Measurements from ENCODE around the gene STRA6. TPM values are rescaled to one million over a fixed set of nuclear protein-coding genes. Genes with fewer than 3 reads are reported as not detected.

STRA6 gene
- total RNA-seq, 1 donor from 2014 or later, result 0.23 TPM

DNA sequence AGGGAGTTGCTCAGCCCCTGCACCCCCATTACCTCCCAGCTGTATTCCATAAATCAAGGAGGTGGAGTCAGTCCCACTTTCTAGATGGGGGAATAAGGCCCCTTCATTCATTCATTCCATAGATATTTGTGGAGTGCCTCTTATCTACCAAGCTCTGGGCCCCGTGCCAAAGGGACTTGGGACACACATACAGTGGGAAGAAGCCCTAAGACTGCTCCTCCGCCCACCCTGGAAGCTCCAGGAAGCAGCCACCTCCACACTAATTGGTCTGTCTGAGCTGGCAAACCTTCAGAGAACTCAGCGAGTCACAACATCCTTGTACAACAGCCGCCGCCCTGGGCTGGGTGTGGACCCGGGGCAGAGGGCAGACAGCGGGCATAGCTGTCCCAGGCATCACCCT, 6.4 kb downstream of the STRA6 start:
- Mint-ChIP-seq H3K4me1 (ENCODE audit: low read depth) (no peaks in the 10 kb centered on the region), H3K9me3 (no peaks in the 10 kb centered on the region)
- intact Hi-C loops (cut with micrococcal nuclease), result no loop called here

GRCh38 chr15:74194572-74195559, 7.7 kb downstream of the STRA6 start:
- Mint-ChIP-seq H3K9me3 (no peaks in the 10 kb centered on the region), H3K27ac (no peak overlapping the region), H3K4me3 (no peak overlapping the region), H3K27me3 (ENCODE audit: insufficient read depth) (no peaks in the 10 kb centered on the region), H3K36me3 (ENCODE audit: low read depth) (no peaks in the 10 kb centered on the region), H3K4me1 (ENCODE audit: low read depth) (no peaks in the 10 kb centered on the region)
- no peak for DNase-seq (ENCODE audit: low spot score)
- intact Hi-C loops (cut with micrococcal nuclease), result no loop called here

More for the DNA sequence above, 6.4 kb downstream of the STRA6 start:
- H3K27ac Mint-ChIP-seq, result no peak overlapping the region
- H3K27me3 Mint-ChIP-seq (ENCODE audit: insufficient read depth), result no peaks in the 10 kb centered on the region
- H3K4me3 Mint-ChIP-seq, result no peak overlapping the region
- no peak for DNase-seq (ENCODE audit: low spot score)
- no peaks in the 10 kb centered on the region for H3K36me3 Mint-ChIP-seq (ENCODE audit: low read depth)

GRCh38 chr15:74193905-74194304, 8.7 kb downstream of the STRA6 start:
- Mint-ChIP-seq H3K4me1 (ENCODE audit: low read depth) (no peaks in the 10 kb centered on the region), H3K4me3 (no peak overlapping the region), H3K36me3 (ENCODE audit: low read depth) (no peaks in the 10 kb centered on the region)

DNA sequence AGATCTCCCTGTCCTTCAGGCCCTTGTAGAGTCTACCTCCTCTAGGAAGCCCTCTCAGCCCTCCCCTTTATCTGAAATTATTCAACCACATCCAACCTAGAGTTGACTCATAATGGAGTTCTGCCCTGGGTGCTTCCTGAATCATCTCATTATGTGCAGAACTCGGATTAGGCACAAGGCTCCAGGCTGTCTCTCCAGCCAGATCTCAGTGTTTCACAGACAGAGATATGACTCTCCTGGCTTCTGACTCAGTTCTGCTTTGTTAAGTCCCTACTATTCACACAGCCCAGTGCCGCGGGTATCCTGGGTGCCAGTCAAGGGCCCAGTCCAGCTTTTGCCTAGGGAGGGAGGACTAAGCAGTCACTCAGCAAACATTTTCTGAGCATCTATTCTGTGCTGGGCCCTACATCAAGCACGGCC, 9.3 kb downstream of the STRA6 start:
- no peak overlapping the region for H3K4me3 Mint-ChIP-seq

More at GRCh38 chr15:74193905-74194304, 8.7 kb downstream of the STRA6 start:
- Mint-ChIP-seq H3K27me3 (ENCODE audit: insufficient read depth) (no peaks in the 10 kb centered on the region), H3K27ac (no peak overlapping the region), H3K9me3 (no peaks in the 10 kb centered on the region)
- DNase-seq (ENCODE audit: low spot score), result no peak
- intact Hi-C loops (cut with micrococcal nuclease), result no loop called here

GRCh38 chr15:74192751-74193150, 9.8 kb downstream of the STRA6 start:
- no peak overlapping the region for H3K27ac Mint-ChIP-seq
- no peak for DNase-seq (ENCODE audit: low spot score)
- no peaks in the 10 kb centered on the region for H3K36me3 Mint-ChIP-seq (ENCODE audit: low read depth)
- no peak overlapping the region for H3K4me3 Mint-ChIP-seq
- intact Hi-C loops (cut with micrococcal nuclease), result no loop called here
- H3K4me1 Mint-ChIP-seq (ENCODE audit: low read depth), result no peaks in the 10 kb centered on the region
- H3K9me3 Mint-ChIP-seq, result no peaks in the 10 kb centered on the region
- H3K27me3 Mint-ChIP-seq (ENCODE audit: insufficient read depth), result no peaks in the 10 kb centered on the region

More for the DNA sequence above, 9.3 kb downstream of the STRA6 start:
- intact Hi-C loops (cut with micrococcal nuclease), result no loop called here
- DNase-seq (ENCODE audit: low spot score), result no peak
- Mint-ChIP-seq H3K27me3 (ENCODE audit: insufficient read depth) (no peaks in the 10 kb centered on the region), H3K9me3 (no peaks in the 10 kb centered on the region), H3K27ac (no peak overlapping the region), H3K36me3 (ENCODE audit: low read depth) (no peaks in the 10 kb centered on the region), H3K4me1 (ENCODE audit: low read depth) (no peaks in the 10 kb centered on the region)

DNA sequence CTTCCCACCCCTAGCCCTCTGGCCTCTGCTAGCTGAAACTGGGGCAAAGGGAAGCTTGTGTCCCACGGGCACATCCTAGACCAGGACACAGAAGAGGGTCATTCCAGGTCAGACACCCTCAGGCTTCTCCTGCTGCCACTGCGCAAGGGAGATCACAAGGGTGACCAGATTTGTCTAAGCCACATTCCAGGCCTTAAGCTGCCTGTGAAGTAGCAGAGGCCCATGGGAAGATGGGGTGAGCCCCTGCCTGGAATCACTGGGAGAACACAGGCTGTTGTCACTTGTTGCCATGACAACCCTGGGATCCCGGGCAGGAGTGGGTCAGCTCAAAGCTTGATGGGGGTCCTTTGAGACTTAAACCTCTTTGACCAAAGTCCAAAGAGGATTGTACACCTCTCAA, 10.8 kb downstream of the STRA6 start:
- no peak for DNase-seq (ENCODE audit: low spot score)
- no peaks in the 10 kb centered on the region for H3K9me3 Mint-ChIP-seq
- no peak overlapping the region for H3K27ac Mint-ChIP-seq
- no peaks in the 10 kb centered on the region for H3K36me3 Mint-ChIP-seq (ENCODE audit: low read depth)
- no peaks in the 10 kb centered on the region for H3K4me1 Mint-ChIP-seq (ENCODE audit: low read depth)
- peaks cover 3% of the 10 kb centered on the region for H3K27me3 Mint-ChIP-seq (ENCODE audit: insufficient read depth)
- intact Hi-C loops (cut with micrococcal nuclease), result no loop called here
- H3K4me3 Mint-ChIP-seq, result no peak overlapping the region

GRCh38 chr15:74188216-74188615, 14.4 kb downstream of the STRA6 start:
- peaks cover 3% of the 10 kb centered on the region for H3K27me3 Mint-ChIP-seq (ENCODE audit: insufficient read depth)
- no peak for DNase-seq (ENCODE audit: low spot score)
- H3K36me3 Mint-ChIP-seq (ENCODE audit: low read depth), result no peaks in the 10 kb centered on the region
- H3K4me3 Mint-ChIP-seq, result no peak overlapping the region
- intact Hi-C loops (cut with micrococcal nuclease), result no loop called here
- no peak overlapping the region for H3K27ac Mint-ChIP-seq
- no peaks in the 10 kb centered on the region for H3K4me1 Mint-ChIP-seq (ENCODE audit: low read depth)
- no peaks in the 10 kb centered on the region for H3K9me3 Mint-ChIP-seq

DNA sequence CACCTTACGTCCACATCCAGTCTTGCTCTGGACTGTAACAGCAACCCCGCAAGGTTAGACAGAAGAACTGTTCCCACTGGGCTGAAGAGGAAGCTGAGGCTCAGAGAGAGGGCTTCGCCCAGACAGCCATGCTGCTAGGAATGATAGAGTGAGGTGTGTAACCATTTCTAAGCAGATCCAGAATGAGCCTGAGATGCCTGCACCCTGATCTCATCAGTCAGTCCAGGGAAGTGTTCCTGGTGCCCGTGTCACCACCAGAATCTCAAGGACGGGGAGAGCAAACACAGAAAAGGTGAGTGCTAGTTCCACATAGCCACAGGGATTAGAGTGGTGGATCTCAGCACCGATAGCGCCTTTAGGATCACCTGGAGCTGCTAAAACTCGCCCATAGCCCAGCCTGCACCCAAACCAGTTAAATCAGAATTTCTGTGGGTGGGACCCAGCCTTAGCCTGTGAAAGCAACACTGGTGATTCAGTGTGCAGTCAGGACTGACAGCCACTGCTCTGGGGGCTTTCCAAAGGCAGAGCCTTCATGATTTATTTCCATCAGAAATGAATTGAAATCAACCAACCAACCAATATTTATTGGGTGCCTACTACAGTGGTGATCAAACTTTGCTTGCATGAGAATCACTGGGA, 16.8 kb downstream of the STRA6 start:
- Mint-ChIP-seq H3K27ac (no peak overlapping the region), H3K4me3 (no peak overlapping the region), H3K9me3 (no peaks in the 10 kb centered on the region), H3K4me1 (ENCODE audit: low read depth) (no peaks in the 10 kb centered on the region), H3K36me3 (ENCODE audit: low read depth) (no peaks in the 10 kb centered on the region), H3K27me3 (ENCODE audit: insufficient read depth) (peaks cover 3% of the 10 kb centered on the region)
- DNase-seq (ENCODE audit: low spot score), result no peak
- intact Hi-C loops (cut with micrococcal nuclease), result no loop called here

DNA sequence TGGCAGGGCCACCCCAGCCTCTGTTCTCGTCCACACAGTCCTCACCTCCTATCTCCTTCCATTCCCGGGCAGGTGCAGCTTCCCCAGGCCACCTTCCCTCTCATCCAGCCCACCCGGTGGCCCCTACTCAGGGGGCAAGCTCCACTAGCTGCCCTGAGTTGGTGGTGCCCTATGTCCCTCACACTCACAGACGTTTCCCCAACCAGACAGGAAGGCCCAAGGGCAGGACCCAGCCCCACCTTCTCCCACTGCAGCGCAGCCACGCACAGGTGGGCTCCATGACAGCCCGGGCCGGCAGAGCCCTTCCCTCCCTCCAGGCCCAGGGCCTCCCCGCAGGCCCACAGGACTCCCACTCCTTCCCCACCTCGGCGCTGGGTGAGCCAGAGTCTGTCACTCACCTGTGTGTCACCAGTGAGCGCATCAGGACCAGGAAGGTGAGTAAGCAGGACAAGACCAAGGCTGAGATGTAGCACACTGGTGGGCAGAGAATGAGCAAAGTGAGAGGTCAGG, 17.9 kb downstream of the STRA6 start:
- Mint-ChIP-seq H3K36me3 (ENCODE audit: low read depth) (no peaks in the 10 kb centered on the region), H3K27me3 (ENCODE audit: insufficient read depth) (peaks cover 4% of the 10 kb centered on the region)
- DNase-seq (ENCODE audit: low spot score), result no peak

DNA sequence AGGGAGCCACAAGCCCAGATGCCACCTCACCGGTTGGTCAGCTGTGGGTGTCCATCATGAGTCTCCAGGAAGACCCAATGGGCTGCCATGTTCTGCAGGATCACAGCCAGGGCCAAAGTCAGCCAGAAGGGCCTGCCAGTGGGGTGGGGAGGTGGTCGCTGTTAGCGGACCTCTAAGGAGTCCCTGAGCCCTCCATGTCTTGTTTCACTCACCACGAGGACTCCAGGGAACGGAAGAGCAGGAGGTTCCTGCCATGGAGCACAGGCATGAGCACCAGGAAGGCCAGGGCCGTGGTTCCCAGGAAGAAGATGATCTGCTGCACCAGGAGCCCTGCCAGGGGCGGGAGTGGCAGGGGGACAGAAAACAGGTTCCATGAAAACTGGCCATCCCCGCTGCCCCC, 20.5 kb downstream of the STRA6 start:
- Mint-ChIP-seq H3K4me3 (no peak overlapping the region), H3K9me3 (no peaks in the 10 kb centered on the region), H3K36me3 (ENCODE audit: low read depth) (no peaks in the 10 kb centered on the region), H3K27ac (no peak overlapping the region), H3K27me3 (ENCODE audit: insufficient read depth) (peaks cover 3% of the 10 kb centered on the region), H3K4me1 (ENCODE audit: low read depth) (no peaks in the 10 kb centered on the region)
- no peak for DNase-seq (ENCODE audit: low spot score)
- intact Hi-C loops (cut with micrococcal nuclease), result no loop called here

More for the DNA sequence above, 17.9 kb downstream of the STRA6 start:
- intact Hi-C loops (cut with micrococcal nuclease), result no loop called here
- Mint-ChIP-seq H3K4me1 (ENCODE audit: low read depth) (no peaks in the 10 kb centered on the region), H3K27ac (no peak overlapping the region), H3K4me3 (no peak overlapping the region), H3K9me3 (no peaks in the 10 kb centered on the region)

DNA sequence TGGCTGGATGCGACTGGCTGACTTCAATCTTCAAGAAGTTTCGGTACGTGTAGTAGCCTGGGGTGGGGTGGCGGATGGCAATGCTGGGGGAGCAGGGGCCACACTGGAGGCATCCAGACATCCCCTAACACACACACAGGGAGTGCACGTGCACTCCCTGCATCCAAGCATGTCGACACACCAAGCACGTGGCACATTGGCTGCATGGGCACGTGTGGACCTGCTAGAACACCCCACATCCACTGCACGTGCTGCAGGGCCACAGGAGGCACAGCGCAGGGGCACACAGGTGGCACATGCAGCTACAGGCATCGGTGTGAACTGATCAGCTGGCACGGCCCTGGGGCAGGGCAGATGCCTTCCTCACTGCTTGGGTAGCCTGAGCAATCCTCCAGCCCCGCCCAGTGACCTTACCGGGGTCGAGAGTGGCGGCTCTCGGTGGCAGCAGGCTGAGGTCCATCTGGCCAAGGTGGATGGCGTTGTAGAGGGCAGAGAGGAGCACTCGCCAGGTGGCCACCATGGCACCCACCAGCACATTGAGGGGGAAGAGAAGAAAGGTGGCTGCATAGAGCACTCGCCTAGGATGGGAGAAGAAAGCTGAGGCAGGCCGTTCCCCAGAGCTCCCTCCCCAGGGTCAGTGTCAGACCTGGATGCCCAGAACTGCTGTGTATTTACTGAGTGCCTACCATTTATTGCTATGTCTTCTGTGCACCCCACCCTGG, 21.5 kb downstream of the STRA6 start:
- Mint-ChIP-seq H3K4me3 (no peak overlapping the region), H3K27ac (no peak overlapping the region), H3K36me3 (ENCODE audit: low read depth) (no peaks in the 10 kb centered on the region), H3K9me3 (no peaks in the 10 kb centered on the region), H3K4me1 (ENCODE audit: low read depth) (no peaks in the 10 kb centered on the region), H3K27me3 (ENCODE audit: insufficient read depth) (peaks cover 3% of the 10 kb centered on the region)
- no peak for DNase-seq (ENCODE audit: low spot score)
- intact Hi-C loops (cut with micrococcal nuclease), result no loop called here

DNA sequence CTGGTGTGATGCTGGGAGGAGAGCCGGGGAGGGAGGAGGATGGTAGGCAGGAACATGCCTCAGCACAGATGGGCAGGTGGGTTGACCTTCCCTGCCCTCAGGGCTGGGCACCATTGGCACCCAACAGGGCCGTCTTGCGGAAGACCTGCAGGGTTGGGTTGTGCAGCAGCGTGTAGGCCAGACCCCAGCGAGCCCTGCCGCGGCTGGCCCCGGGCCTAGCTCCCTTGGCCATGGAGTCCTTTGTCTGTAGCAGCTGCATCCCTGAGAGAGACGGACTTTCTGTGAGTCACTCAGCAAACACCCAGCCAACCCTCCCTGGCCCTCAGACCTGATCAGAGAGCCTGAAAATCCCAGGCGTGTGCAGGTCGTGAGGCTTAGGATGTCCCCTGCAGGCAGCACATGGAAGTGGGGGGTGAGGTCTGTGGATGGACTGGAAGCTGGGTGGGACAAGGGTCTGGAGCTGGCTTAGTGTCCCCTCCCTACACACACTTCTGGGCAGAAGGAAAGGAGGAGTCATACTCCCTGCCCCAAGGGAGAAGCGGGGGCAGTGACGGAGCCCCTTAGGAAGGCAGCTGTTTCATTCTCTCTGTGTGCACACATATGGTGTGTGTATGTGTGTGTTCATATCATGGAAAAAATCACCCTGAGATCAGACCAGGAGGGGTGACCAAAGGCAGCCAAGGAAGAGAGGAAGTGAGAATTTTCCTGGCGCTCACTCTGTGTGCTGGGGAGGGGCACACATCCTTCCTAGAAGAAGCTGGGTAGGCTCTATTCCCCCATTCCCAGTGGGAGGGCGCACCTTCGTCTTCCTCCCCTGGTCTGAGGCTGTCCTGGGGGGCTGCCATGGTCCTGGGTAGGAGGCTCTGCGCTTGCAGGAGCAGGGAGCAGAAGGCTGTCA, 22.4 kb downstream of the STRA6 start:
- intact Hi-C loops (cut with micrococcal nuclease), result no loop called here
- Mint-ChIP-seq H3K9me3 (no peaks in the 10 kb centered on the region), H3K36me3 (ENCODE audit: low read depth) (no peaks in the 10 kb centered on the region), H3K27me3 (ENCODE audit: insufficient read depth) (peaks cover 3% of the 10 kb centered on the region), H3K4me3 (no peak overlapping the region), H3K4me1 (ENCODE audit: low read depth) (no peaks in the 10 kb centered on the region), H3K27ac (no peak overlapping the region)
- DNase-seq (ENCODE audit: low spot score), result no peak

Measured in activated T-helper 1 cell treated with anti-CD3 and anti-CD28 coated beads, Interleukin-12 subunit alpha, Interleukin-12 subunit beta, Interleukin-2, Interleukin-4 antibody, amounts not matched to agents 30 ng/mL and 10 ng/mL and 1 ng/mL, durations not matched to agents 14 hours and 24 hours and 36 hours (primary cell).